Activated T-cell treated with anti-CD3 and anti-CD28 coated beads for 48 hours (primary cell): Measurements from ENCODE around the gene CEP72.
"Not testable (repeated sequence)": the region's sequence is repeated elsewhere in the genome, so short reads cannot be mapped to it uniquely, and the experiment has no call there.

Source experiments
- DNase-seq: peaks from one replicate; pipeline ENCODE4 v3.0.0-alpha.2; 2020; ENCODE audit warnings: low read depth

The CEP72 gene

DNA sequence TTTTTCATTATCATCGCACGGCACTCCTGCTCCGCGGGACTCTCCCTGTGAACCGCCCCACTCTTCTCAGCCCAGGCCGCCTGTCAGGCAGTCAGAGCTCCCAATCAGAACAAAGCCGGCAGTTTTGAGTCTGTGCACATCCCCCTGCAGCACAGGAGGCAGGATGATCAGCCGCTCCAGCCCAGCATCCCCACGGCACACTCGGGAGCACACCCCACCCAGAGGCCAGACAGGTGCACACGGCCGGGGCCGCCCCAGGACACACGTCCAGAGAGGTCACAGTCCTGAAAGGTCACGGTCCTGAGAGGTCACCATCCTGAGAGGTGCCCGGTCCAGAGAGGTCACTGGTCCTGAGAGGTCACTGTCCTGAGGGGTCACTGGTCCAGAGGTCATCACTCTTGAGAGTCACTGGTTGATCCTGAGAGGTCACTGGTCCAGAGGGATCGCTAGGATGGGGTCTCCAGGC, 72.6 kb downstream of the CEP72 start:
- DNase-seq = no peak

DNA sequence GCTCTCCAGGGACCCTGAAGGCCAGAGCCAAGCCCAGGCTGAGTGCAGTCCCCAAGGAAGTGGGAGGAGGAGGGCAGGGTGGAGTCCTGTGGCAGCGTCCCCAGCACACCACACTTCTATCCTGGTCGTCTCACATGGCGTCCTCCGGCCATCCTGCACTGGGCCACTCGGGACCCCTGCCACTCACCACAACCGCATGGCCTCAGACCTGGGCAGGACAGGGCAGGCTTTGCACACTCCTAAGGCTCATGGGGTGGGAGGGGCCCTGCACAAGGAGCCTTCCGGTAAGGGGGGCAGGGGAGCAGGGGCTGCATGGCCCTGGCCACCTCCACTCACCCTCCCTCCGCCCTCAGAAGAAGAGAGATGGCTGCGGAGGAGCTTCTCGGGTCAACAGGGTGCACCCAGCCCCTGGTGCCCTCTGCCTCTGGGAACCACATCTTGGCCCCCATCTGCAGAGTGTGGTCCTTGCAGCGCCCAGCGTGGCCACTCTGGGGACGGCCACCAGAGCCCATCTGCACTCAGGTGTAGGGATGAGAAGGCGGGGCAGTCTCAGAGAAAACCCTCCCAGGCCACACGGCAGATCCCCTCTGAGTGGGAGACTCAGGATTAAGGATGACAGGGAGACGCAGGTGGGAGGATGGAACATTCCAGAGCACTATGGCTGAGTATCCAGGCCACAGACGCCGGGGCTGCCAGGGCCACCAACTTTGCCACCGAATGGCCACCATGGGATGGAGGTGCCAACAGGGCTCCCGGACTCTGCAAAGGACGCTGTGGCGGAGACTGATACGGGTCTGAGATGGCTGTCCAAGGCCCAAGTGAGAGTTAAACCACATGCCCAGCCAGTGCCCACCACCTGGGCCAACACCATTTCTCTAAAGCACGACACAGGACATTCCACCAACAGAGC, 73.4 kb downstream of the CEP72 start:
- DNase-seq = no peak

DNA sequence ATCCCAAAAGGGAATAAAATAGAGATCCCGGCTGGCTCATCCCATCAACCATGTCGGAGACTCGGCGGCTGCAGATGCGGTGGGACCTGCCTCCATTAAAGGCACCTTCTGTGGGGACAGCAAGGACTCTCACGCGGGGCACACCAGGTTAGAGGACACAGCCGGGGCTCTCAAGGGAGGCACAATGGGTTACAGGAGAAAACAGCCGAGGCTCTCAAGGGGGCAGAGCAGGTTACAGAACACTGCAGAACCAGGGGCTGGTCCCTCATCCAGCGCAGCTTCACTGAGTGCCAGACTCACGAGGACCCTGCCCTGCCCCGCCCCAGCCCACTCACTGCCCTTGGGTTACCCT, 74.0 kb downstream of the CEP72 start:
- not testable (repeated sequence) for DNase-seq

DNA sequence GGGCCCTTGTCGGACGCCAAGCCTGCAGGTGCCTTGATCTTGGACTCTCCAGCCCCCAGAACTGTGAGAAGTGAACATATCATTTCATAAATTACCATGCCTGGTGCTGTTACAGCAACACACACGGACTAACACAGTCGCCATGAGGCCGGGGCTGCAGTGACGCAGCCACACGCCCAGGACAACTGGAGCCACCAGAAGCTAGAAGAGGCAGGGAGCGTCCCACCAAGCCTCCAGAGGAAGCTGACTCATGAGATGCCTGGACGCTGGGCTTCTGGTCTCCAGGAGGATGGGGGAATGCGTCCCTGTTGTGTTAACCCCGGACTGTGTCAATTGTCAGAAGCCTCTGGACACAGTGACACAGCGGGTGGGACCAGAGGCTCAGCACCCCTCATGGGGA, 74.8 kb downstream of the CEP72 start:
- DNase-seq = not testable (repeated sequence)

DNA sequence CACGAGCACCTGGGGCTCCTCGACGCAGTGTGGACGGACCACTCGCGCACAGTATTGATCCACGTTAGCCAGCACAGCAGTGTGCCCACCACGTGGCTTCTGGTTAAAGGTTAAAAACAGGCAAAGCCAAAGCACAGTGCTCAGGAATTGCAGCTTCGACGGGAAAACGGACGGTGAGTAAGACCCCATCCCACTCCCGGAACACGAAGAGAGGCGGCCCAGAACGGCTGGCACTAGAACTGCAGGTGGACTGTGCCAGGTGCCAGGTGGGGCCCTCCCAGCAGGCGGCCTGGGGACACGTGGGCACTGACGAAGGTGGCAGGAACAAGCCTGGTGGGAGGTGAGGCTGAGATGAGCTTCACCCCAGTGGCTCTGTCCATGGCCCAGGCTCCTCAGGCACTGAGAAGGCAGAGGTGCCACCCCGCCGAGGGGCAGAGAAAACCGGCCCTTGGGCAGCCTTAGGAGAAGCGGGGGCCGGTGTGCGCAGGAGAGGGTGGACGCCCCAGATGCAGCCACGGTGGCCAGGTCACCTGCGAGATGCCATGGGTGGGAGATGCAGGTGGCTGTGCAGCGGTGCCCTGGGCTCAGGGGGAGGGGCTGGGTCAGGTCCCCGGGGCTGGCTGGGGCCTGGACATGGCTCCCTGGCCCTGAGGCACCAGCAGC, 76.3 kb downstream of the CEP72 start:
- DNase-seq = not testable (repeated sequence)

DNA sequence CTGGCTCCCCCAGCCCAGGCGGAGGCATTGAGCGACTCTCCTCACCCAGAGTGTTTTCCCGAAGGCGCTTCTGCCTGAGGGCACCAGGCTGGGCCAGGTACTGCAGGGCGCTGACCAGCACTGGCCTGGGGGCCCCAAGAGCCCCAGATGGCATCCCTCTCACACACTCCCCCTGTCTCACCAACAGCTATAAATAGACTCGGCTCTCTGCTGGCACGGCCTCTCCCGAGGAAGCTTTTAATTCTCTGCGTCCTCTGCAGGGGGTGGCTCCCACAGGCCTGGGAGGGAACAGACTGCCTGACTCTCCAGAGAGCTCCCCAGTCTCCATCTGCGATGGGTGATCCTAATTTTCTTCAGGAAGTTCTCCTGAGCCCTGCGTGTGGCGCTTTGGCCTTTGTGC, 78.2 kb downstream of the CEP72 start:
- DNase-seq = not testable (repeated sequence)

DNA sequence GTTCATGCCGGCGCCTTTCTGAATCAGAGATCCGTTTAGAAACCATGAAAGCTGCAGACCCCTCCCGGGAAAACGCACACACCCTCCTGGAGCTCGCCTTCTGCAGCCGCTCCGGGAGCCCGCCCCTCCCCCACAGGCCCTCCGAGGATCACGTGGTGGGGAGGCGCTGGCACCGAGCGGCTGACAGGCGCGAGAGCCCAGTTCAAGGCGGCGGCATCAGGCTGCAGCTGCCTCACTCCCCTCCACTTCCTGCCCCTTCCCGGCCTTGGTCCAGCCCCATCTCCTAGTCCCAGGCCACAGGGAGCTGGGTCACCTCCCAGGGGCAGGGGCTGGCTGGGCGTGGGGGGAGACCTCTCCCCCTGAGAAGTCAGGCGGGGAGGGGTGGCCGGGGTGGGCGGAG, 78.9 kb downstream of the CEP72 start:
- not testable (repeated sequence) for DNase-seq

DNA sequence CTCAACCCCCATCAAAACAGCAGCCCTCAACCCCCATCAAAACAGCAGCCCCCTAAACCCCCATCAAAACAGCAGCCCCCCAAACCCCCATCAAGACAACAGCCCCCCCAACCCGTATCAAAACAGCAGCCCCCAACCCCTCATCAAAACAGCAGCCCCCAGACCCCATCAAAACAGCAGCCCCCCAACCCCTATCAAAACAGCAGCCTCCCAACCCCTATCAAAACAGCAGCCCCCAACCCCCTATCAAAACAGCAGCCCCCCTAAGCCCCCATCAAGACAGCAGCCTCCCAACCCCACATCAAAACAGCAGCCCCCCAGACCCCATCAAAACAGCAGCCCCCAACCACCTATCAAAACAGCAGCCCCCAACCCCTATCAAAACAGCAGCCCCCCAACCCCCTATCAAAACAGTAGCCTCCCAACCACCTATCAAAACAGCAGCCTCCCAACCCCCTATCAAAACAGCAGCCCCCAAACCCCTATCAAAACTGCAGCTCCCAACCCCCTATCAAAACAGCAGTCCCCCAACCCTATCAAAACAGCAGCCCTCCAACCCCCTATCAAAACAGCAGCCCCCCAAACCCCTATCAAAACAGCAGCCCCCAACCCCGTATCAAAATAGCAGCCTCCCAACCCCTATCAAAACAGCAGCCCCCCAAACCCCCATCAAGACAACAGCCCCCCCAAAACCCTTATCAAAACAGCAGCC, 79.8 kb downstream of the CEP72 start:
- no peak for DNase-seq

DNA sequence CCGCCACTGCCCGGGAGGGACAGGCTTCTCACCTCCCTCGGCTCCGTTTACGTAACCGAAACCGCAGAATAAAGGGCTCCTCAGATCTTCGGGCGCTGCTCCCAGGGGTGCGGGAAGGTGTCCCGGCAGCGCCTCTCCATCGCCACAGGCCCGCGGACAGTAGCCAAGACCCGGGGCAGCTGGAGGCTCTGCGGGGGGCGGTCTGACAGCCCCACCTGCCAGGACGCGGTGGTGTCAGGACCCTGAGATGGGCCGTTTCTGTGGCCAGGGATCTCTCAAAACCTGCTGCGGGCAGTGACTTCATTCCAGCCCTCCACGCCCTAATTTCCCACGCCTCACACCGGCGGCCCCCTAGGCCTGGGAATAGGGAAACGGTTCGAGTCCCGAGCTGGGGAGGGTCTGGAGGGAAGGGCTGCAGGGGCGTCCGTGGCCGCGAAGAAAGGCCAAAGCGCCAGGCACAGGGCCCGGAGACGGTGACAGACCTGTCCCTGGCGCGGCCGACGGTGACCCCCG, 80.4 kb downstream of the CEP72 start:
- DNase-seq = not testable (repeated sequence)

DNA sequence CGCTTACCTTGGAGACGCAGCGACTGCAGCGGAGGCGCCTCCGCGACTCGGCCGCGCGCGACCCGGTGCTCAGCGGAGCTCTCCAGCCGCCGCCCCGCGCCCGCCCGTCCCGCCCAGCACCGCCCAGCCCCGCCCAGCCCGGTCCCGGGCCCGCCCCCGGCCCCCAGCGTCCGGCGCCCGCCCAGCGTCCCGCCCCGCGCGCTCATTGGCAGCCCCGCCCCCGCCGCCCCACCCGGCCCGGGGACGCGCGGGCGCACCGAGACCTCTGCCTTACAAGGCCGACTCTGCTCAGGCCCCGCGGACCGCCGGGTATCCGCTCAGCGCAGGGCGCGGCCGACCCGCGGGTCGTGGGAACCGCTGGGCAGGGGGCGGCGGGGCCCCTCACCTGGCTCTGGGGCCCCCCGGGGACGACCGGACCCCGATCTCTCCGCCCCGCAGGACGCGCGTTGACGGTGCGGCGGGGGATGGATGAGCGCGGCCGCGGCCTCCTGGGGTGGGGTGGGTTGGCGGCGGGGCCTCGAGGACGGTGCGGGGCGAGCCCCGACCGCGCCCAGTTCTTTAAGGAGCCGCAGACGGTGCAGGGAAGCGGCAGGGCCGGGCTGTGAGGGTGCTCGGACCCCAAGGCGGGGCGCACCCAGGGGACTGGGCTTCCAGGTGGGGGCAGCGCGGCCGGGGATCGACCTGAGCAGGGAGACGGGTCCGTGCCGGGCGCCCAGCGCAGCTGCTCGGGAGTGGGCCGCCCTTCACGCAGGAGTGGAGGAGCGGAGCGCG, 81.3 kb downstream of the CEP72 start, which contains the start of gene TPPP:
Gene TPPP (minus strand): TSS at position 82 of the 771 bp plus-strand sequence. CDS start 15,292 bp downstream, outside the sequence.
- peak; percentile 76 for DNase-seq

DNA sequence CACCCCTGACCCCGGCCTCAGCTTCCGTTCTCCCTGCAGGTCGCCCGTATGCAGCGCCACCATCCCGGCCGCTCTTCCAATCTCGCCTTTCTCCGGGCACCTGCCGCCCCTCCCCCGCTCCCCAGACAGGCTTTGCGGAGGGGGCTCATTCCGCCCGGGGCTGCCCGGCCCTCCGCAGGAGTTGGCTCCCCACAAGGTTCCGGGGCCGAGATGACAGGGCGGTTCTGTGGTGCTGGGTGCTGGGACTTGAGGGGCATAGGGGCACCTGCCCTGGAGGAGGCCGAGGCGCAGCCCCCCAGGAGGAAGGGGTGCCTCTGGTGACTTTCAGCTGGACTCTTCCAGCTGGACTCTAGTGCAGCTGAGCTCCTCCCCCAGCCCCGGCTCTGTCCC, 81.9 kb downstream of the CEP72 start:
- DNase-seq = not testable (repeated sequence)

DNA sequence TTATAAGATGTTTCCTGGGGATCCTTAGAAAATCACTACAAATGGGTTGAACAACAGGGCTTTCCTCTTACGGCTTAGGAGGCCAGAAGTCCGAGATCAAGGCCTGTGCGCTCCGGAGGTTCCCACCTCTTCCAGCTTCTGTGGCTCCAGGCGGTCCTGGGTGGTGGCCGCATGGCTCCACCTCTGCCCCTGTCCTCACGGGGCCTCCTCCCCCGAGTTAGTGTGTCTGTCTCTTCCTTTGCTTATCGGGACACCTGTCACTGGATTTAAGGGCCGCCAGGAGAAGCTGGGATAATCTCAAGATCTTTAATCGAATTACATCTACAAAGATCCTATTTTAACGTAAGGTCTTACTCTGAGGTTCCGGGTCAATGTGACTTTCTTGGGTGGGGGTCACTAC, 83.3 kb downstream of the CEP72 start:
- DNase-seq = not testable (repeated sequence)

DNA sequence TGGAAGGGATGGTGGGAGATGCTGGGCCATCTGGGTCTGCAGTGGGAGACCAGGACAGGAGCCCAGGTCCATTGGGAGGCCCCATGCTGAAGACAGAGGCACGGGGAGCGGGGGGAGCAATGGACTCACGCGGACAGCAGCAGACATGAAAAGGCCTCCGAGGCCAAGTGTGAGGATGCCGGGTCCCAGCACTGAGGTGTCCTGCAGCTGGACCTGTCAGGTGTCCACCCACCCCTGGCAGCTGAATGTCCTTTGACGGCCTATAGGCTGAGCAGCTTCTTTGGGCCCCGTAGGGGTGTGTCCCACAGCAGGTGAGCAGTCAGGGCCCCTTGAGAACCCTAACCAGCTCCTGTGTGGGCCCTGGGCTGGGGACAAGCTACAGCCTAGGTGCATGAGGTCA, 84.1 kb downstream of the CEP72 start:
- not testable (repeated sequence) for DNase-seq

DNA sequence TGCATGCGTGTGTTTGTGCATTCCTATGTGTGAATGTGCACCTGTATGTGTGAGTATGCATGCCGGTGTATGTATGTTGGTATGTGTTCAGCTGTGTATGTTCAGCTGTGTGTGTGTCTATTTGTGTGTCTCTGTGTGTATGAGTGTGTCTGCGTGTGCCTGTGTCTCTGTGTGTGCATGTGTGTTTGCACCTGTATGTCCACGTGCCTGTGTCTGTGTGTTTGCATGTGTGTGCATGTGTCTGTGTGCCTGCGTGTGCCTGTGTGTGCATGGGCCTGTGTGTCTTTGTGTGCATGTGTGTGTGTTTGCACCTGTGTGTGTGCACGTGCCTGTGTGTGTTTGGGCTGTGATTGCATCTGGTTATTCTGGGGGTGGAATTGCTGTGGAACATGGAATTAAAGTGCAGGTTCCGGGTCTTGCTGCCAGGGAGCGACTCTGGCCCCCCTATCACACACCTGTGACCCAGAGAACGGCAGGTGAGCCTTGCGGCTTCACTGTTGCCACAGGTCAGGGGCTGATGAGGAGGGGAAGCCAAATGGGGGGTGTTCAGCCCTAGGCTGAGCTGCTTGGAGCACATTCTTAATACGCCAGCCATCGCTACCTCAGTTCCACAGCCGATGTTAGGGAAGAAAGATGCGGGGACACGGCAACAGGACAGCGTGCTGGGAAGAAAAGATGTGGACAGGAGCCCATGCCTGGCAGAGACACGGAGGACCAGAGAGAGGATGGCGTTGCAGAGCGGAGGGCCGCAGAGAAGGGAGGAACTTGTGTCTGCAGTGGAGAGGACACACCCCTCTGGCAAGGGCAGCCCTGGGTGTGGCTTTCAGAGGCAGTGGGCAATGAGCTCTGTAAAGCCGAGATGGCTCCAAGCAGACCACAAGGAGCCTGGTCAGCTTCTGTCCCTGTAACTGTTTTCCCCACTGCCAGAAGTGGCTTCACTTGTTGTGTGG, 84.9 kb downstream of the CEP72 start:
- not testable (repeated sequence) for DNase-seq
